ENCODE data around the gene SPOCK1. TPM values are rescaled to one million over a fixed set of nuclear protein-coding genes. Genes with fewer than 3 reads are reported as not detected.
"Not testable (repeated sequence)": the region's sequence is repeated elsewhere in the genome, so short reads cannot be mapped to it uniquely, and the experiment has no call there.

The SPOCK1 gene
- total and polyA plus RNA-seq, 5 donors from 2014 or later = 0.27 TPM; not detected in 4

- ATAC-seq (ENCODE audit: low read depth in 2 of 2) = no peak
- no peaks in the 10 kb centered on the region for H3K27me3 Mint-ChIP-seq
- no peak overlapping the region for H3K27ac Mint-ChIP-seq
- peaks cover 0 to 4% (median 0%) of the 10 kb centered on the region in 7 donors for H3K9me3 Mint-ChIP-seq
- no peaks in the 10 kb centered on the region for H3K36me3 ChIP-seq (ENCODE audit: control insufficient read depth, insufficient read depth, low read length)
- H3K4me3 ChIP-seq (ENCODE audit: low read depth, low read length) = no peak overlapping the region
- no peaks in the 10 kb centered on the region for H3K4me1 Mint-ChIP-seq
- H3K4me1 ChIP-seq (ENCODE audit: control insufficient read depth, insufficient read depth, low read length, poor library complexity, severe bottlenecking) = no peaks in the 10 kb centered on the region
- H3K27ac ChIP-seq (ENCODE audit: insufficient read depth, low read length, poor library complexity, severe bottlenecking) = no peak overlapping the region
- no peak for DNase-seq
- H3K36me3 Mint-ChIP-seq = no peaks in the 10 kb centered on the region
- H3K27me3 ChIP-seq (ENCODE audit: control insufficient read depth, insufficient read depth, low read length) = no peaks in the 10 kb centered on the region
- no peak overlapping the region for H3K4me3 Mint-ChIP-seq
- H3K9me3 ChIP-seq (ENCODE audit: control insufficient read depth in 2 of 2, low read length in 2 of 2) = no peaks in the 10 kb centered on the region
Measured at GRCh38 chr5:136985785-136986475, 513.2 kb downstream of the SPOCK1 start.

DNA sequence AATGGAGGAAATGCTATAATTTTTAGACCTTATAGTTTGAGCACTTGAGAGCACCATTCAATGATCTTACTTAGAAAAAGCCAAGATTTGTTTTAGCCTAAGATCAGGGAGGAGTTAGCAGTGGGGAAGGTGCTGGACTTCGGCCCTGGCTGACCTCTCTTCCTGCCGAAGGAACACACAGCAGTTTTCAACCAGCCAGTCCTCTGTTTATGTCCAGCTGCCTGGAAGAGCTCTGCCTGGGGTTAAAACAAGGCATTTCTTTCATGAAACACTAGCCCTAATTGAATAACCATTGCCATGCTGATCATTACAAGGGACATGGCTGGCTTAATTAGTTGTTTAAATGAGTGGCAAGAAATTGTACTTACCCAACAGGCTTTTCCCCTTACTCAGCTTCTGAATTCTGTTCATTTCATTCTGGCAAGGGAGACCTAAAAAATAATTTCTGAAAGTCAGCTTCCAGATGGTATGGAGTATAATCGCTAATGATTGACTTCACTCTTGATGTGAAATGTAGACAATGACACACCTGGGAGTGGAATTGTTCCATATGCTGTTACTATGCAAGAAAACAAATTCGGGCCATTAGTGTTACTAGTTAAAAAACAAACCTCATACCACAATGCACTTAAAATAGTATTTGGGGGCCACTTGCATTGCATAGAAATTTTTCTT lies 514.2 kb downstream of the SPOCK1 start:
- DNase-seq (no peak), ATAC-seq (ENCODE audit: low read depth in 2 of 2) (no peak)
- Histone ChIP-seq H3K36me3 (ENCODE audit: control insufficient read depth, insufficient read depth, low read length) (no peaks in the 10 kb centered on the region), H3K4me1 (ENCODE audit: control insufficient read depth, insufficient read depth, low read length, poor library complexity, severe bottlenecking) (no peaks in the 10 kb centered on the region), H3K27ac (ENCODE audit: insufficient read depth, low read length, poor library complexity, severe bottlenecking) (no peak overlapping the region), H3K27me3 (ENCODE audit: control insufficient read depth, insufficient read depth, low read length) (no peaks in the 10 kb centered on the region), H3K4me3 (ENCODE audit: low read depth, low read length) (no peak overlapping the region), H3K9me3 (ENCODE audit: control insufficient read depth in 2 of 2, low read length in 2 of 2) (no peaks in the 10 kb centered on the region)
- H3K36me3 Mint-ChIP-seq = no peaks in the 10 kb centered on the region
- H3K9me3 Mint-ChIP-seq = peaks cover 0 to 4% (median 0%) of the 10 kb centered on the region in 7 donors
- H3K4me3 Mint-ChIP-seq = no peak overlapping the region
- no peaks in the 10 kb centered on the region for H3K27me3 Mint-ChIP-seq
- H3K4me1 Mint-ChIP-seq = no peaks in the 10 kb centered on the region
- no peak overlapping the region for H3K27ac Mint-ChIP-seq

- Histone ChIP-seq H3K36me3 (ENCODE audit: control insufficient read depth, insufficient read depth, low read length) (no peaks in the 10 kb centered on the region), H3K4me1 (ENCODE audit: control insufficient read depth, insufficient read depth, low read length, poor library complexity, severe bottlenecking) (no peaks in the 10 kb centered on the region), H3K27me3 (ENCODE audit: control insufficient read depth, insufficient read depth, low read length) (no peaks in the 10 kb centered on the region), H3K9me3 (ENCODE audit: control insufficient read depth in 2 of 2, low read length in 2 of 2) (no peaks in the 10 kb centered on the region), H3K27ac (ENCODE audit: insufficient read depth, low read length, poor library complexity, severe bottlenecking) (no peak overlapping the region), H3K4me3 (ENCODE audit: low read depth, low read length) (no peak overlapping the region)
- ATAC-seq (ENCODE audit: low read depth in 2 of 2) (no peak), DNase-seq (no peak)
- Mint-ChIP-seq H3K36me3 (no peaks in the 10 kb centered on the region), H3K9me3 (peaks cover 0 to 4% (median 1%) of the 10 kb centered on the region in 7 donors), H3K4me1 (no peaks in the 10 kb centered on the region), H3K27ac (no peak overlapping the region), H3K27me3 (no peaks in the 10 kb centered on the region), H3K4me3 (no peak overlapping the region)
Measured at GRCh38 chr5:136981936-136982335, 517.2 kb downstream of the SPOCK1 start.

DNA sequence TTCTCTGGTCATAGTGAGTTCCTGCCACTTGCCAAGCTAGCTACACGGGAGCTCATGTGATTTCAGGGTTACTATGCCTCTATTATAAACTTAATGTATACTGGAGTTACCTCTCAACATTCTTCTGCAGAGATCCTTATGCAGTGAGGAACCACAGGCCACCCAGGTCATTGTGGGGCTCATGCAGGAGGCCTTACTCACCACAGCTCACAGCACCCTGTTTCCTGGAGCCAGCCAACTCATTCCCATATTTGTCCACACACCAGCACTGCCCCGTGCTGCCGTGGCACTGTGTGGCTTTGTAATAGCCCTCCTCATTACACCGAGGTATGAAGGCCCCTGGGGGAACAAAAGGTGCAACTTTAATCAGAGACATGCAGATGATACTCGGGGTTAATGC lies 520.0 kb downstream of the SPOCK1 start:
- DNase-seq = no peak
- ATAC-seq (ENCODE audit: low read depth in 2 of 2) = no peak

DNA sequence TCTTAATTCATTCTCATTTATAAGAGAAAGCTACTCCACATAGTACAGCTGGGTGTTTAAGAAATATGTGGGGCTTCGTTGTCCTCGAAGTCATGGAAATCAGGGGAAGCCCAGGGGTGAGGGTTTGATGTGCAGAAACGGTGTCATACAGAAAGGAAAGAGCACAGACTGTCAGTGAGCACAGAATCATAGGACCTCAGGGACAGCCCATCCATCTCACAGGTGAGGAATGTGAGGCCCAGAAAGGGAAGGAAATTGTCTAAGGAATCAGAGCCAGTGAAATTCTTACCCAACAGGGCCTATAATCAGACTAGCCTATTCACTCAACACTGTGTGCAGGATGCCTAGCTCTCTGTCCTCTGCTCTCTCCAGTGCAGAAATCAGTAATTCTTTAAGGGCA lies 535.6 kb downstream of the SPOCK1 start:
- Mint-ChIP-seq H3K4me3 (no peak overlapping the region), H3K36me3 (no peaks in the 10 kb centered on the region), H3K27me3 (no peaks in the 10 kb centered on the region), H3K27ac (no peak overlapping the region), H3K4me1 (no peaks in the 10 kb centered on the region), H3K9me3 (peaks cover 0 to 8% (median 0%) of the 10 kb centered on the region in 7 donors)
- no peaks in the 10 kb centered on the region for H3K9me3 ChIP-seq (ENCODE audit: control insufficient read depth in 2 of 2, low read length in 2 of 2)
- no peak for DNase-seq
- H3K4me3 ChIP-seq (ENCODE audit: low read depth, low read length) = no peak overlapping the region
- H3K27me3 ChIP-seq (ENCODE audit: control insufficient read depth, insufficient read depth, low read length) = no peaks in the 10 kb centered on the region
- no peaks in the 10 kb centered on the region for H3K4me1 ChIP-seq (ENCODE audit: control insufficient read depth, insufficient read depth, low read length, poor library complexity, severe bottlenecking)
- no peak for ATAC-seq (ENCODE audit: low read depth in 2 of 2)
- H3K36me3 ChIP-seq (ENCODE audit: control insufficient read depth, insufficient read depth, low read length) = no peaks in the 10 kb centered on the region
- no peak overlapping the region for H3K27ac ChIP-seq (ENCODE audit: insufficient read depth, low read length, poor library complexity, severe bottlenecking)

More for the DNA sequence above, 520.0 kb downstream of the SPOCK1 start:
- no peak overlapping the region for H3K27ac Mint-ChIP-seq
- peaks cover 0 to 2% of the 10 kb centered on the region in 2 experiments for H3K9me3 ChIP-seq (ENCODE audit: control insufficient read depth in 2 of 2, low read length in 2 of 2)
- H3K36me3 ChIP-seq (ENCODE audit: control insufficient read depth, insufficient read depth, low read length) = no peaks in the 10 kb centered on the region
- no peak overlapping the region for H3K4me3 Mint-ChIP-seq
- no peaks in the 10 kb centered on the region for H3K4me1 ChIP-seq (ENCODE audit: control insufficient read depth, insufficient read depth, low read length, poor library complexity, severe bottlenecking)
- no peaks in the 10 kb centered on the region for H3K4me1 Mint-ChIP-seq
- H3K27ac ChIP-seq (ENCODE audit: insufficient read depth, low read length, poor library complexity, severe bottlenecking) = no peak overlapping the region
- peaks cover 0 to 6% (median 3%) of the 10 kb centered on the region in 7 donors for H3K9me3 Mint-ChIP-seq
- H3K27me3 ChIP-seq (ENCODE audit: control insufficient read depth, insufficient read depth, low read length) = no peaks in the 10 kb centered on the region
- no peak overlapping the region for H3K4me3 ChIP-seq (ENCODE audit: low read depth, low read length)
- no peaks in the 10 kb centered on the region for H3K36me3 Mint-ChIP-seq
- no peaks in the 10 kb centered on the region for H3K27me3 Mint-ChIP-seq

- no peaks in the 10 kb centered on the region for H3K27me3 Mint-ChIP-seq
- no peak for DNase-seq
- H3K27me3 ChIP-seq (ENCODE audit: control insufficient read depth, insufficient read depth, low read length) = no peaks in the 10 kb centered on the region
- H3K9me3 ChIP-seq (ENCODE audit: control insufficient read depth in 2 of 2, low read length in 2 of 2) = peaks cover 0 to 7% of the 10 kb centered on the region in 2 experiments
- no peaks in the 10 kb centered on the region for H3K4me1 Mint-ChIP-seq
- peak overlapping the region in 1 of 4 donors; percentile 86 for H3K4me3 Mint-ChIP-seq
- no peaks in the 10 kb centered on the region for H3K4me1 ChIP-seq (ENCODE audit: control insufficient read depth, insufficient read depth, low read length, poor library complexity, severe bottlenecking)
- H3K36me3 Mint-ChIP-seq = no peaks in the 10 kb centered on the region
- no peak overlapping the region for H3K27ac ChIP-seq (ENCODE audit: insufficient read depth, low read length, poor library complexity, severe bottlenecking)
- no peak overlapping the region for H3K4me3 ChIP-seq (ENCODE audit: low read depth, low read length)
- H3K27ac Mint-ChIP-seq = no peak overlapping the region
- peaks cover 1 to 13% (median 7%) of the 10 kb centered on the region in 7 donors for H3K9me3 Mint-ChIP-seq
- H3K36me3 ChIP-seq (ENCODE audit: control insufficient read depth, insufficient read depth, low read length) = no peaks in the 10 kb centered on the region
- ATAC-seq (ENCODE audit: low read depth in 2 of 2) = no peak
Measured at GRCh38 chr5:136957428-136957827, 541.7 kb downstream of the SPOCK1 start.

GRCh38 chr5:136954142-136954541 lies 545.0 kb downstream of the SPOCK1 start:
- H3K9me3 ChIP-seq (ENCODE audit: control insufficient read depth in 2 of 2, low read length in 2 of 2); DNase-seq; H3K4me3 Mint-ChIP-seq; H3K27ac Mint-ChIP-seq; H3K36me3 Mint-ChIP-seq; H3K27ac ChIP-seq (ENCODE audit: insufficient read depth, low read length, poor library complexity, severe bottlenecking); H3K4me3 ChIP-seq (ENCODE audit: low read depth, low read length); H3K27me3 Mint-ChIP-seq; H3K27me3 ChIP-seq (ENCODE audit: control insufficient read depth, insufficient read depth, low read length); ATAC-seq (ENCODE audit: low read depth in 2 of 2); H3K4me1 Mint-ChIP-seq; H3K4me1 ChIP-seq (ENCODE audit: control insufficient read depth, insufficient read depth, low read length, poor library complexity, severe bottlenecking); H3K36me3 ChIP-seq (ENCODE audit: control insufficient read depth, insufficient read depth, low read length): not testable (repeated sequence)
- H3K9me3 Mint-ChIP-seq = peaks cover 3 to 25% (median 11%) of the 10 kb centered on the region in 7 donors

Measured in CD4-positive, CD25-positive, alpha-beta regulatory T cell (primary cell).